ENCODE measurements around the gene SUSD4.

The SUSD4 gene

DNA sequence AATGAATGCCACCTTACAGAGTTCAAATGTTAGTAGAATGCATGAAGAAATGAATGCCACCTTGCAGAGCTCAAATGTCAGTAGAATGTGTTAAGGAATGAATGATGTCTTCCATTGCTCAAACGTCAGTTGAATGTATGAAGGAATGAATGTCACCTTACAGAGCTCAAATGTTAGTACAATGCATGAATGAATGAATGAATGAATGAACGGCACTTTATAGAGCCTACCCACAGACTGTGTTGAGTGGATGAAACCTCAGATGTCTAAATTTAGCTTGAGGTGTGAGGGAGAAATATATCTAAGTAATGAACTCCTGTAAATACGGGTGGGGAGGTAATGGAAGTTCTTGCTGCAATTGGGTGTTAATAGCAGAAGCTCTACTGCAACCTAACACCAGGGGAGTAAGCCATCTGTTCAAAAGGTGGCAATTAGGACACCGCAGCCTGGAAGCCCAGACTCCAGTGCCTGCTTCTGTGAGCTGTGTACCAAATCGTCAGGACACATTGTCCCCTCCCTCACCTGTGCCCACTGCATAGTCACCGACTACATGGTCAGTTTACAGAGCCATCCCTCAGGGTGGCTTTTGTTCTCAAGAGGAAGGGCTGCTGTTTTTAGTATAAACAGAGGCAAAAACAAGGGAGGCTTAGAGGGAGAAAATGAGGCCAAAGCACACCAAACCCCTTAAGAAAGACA, 26.7 kb downstream of the SUSD4 start:
- no peak overlapping the region for H3K4me3 ChIP-seq (ENCODE audit: low read depth, low read length)
- TF ChIP-seq, protein P1, sequence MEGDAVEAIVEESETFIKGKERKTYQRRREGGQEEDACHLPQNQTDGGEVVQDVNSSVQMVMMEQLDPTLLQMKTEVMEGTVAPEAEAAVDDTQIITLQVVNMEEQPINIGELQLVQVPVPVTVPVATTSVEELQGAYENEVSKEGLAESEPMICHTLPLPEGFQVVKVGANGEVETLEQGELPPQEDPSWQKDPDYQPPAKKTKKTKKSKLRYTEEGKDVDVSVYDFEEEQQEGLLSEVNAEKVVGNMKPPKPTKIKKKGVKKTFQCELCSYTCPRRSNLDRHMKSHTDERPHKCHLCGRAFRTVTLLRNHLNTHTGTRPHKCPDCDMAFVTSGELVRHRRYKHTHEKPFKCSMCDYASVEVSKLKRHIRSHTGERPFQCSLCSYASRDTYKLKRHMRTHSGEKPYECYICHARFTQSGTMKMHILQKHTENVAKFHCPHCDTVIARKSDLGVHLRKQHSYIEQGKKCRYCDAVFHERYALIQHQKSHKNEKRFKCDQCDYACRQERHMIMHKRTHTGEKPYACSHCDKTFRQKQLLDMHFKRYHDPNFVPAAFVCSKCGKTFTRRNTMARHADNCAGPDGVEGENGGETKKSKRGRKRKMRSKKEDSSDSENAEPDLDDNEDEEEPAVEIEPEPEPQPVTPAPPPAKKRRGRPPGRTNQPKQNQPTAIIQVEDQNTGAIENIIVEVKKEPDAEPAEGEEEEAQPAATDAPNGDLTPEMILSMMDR (IDR thresholded peaks at IDR 0.05; ENCODE audit: low read depth, low read length): no peak

DNA sequence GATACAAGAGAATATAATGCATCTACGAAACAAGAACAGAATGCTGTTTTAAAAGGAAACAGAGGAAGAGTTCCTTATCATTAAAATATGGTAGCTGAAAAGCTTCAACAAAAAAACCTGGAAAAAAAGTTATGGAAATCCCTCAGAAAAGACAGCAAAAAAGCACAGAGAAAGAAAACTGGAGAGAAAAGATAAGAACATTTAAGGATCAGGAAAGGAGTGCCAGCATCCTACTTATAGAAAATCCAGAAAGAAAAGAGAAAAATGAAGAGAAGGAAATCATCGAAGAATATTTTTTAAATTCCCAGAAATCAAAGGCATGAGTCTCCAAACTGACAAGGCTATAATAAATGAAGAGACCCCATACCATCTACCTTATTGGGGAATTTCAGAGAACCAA, 29.8 kb downstream of the SUSD4 start:
- TF ChIP-seq, protein P1 (IDR thresholded peaks at IDR 0.05; ENCODE audit: low read depth, low read length): no peak

GRCh38 chr1:223332997-223333396, 31.0 kb downstream of the SUSD4 start:
- TF ChIP-seq, protein P1 (IDR thresholded peaks at IDR 0.05; ENCODE audit: low read depth, low read length): no peak

More for the DNA sequence above, 29.8 kb downstream of the SUSD4 start:
- no peak overlapping the region for H3K4me3 ChIP-seq (ENCODE audit: low read depth, low read length)

DNA sequence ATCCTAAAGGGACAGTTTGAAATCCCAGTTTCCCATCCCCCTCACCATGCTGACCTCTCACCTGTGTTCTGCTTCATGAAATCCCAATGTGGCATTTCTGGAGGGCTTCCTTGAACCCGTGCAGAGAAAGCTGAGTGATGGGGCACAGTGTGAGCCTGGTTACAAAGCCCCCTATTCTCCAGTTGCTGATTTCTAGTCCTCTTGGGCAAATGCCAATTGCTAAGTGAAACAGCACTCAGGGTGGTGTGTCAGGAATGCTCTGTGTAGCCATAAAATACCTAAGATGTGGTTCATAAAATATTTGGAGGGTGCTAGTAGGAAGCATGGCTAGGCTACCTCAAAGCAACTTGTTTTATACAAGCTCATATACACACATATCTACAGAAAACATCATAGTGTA, 32.0 kb downstream of the SUSD4 start:
- TF ChIP-seq, protein P1 (IDR thresholded peaks at IDR 0.05; ENCODE audit: low read depth, low read length): no peak

More at GRCh38 chr1:223332997-223333396, 31.0 kb downstream of the SUSD4 start:
- no peak overlapping the region for H3K4me3 ChIP-seq (ENCODE audit: low read depth, low read length)

GRCh38 chr1:223331301-223331700, 32.7 kb downstream of the SUSD4 start:
- TF ChIP-seq, protein P1 (IDR thresholded peaks at IDR 0.05; ENCODE audit: low read depth, low read length): no peak
- no peak overlapping the region for H3K4me3 ChIP-seq (ENCODE audit: low read depth, low read length)

More for the DNA sequence above, 32.0 kb downstream of the SUSD4 start:
- H3K4me3 ChIP-seq (ENCODE audit: low read depth, low read length): no peak overlapping the region

DNA sequence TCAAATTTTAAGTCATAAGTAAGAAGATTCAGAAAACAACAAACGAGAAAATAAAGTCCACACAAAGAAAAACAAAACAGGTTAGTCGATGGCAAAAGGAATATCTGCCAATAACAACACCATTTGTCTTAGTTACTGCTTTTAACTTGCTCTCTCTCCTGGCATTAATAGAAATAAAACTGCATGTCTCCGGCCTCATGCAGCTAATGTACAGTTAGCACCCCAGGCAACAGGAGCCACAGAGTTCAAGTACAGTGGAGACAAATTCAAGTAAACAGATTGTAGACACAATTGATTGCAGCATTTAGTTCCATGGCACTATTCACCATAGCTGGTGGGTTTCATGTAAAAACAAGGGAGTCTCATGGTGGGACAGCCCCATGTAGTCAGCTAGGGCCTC, 33.5 kb downstream of the SUSD4 start:
- no peak overlapping the region for H3K4me3 ChIP-seq (ENCODE audit: low read depth, low read length)
- TF ChIP-seq, protein P1 (IDR thresholded peaks at IDR 0.05; ENCODE audit: low read depth, low read length): no peak

- TF ChIP-seq, protein P1 (IDR thresholded peaks at IDR 0.05; ENCODE audit: low read depth, low read length): no peak
- H3K4me3 ChIP-seq (ENCODE audit: low read depth, low read length): no peak overlapping the region
Observed at GRCh38 chr1:223329664-223330415, 34.1 kb downstream of the SUSD4 start.

Measured in WI38 (cell line).